HEK293 (cell line): ENCODE data around the gene THSD4.

Source experiments
- ATF2 ChIP-seq: fragments of 450-650 bp; formaldehyde crosslinking; IDR thresholded peaks from 2 replicates; pipeline ENCODE4 v1.5.1; 2016; ENCODE audit warnings: missing biosample characterization, missing genetic modification characterization, low read depth
- CTCF ChIP-seq: fragments of 450-650 bp; formaldehyde crosslinking; IDR thresholded peaks from 2 replicates; pipeline ENCODE4 v1.5.1; 2016; ENCODE audit warnings: missing biosample characterization, missing genetic modification characterization
- REST ChIP-seq: fragments of 450-650 bp; formaldehyde crosslinking; IDR thresholded peaks from 2 replicates; pipeline ENCODE4 v1.5.1; 2016; ENCODE audit warnings: missing biosample characterization, missing genetic modification characterization
- TCF7L2 ChIP-seq: IDR thresholded peaks from 2 replicates; pipeline ENCODE4 v1.6.1; 2011; ENCODE audit warnings: low read depth, mild to moderate bottlenecking, inconsistent platforms, low read length, moderate library complexity, borderline replicate concordance
- YY1 ChIP-seq: fragments of 450-650 bp; formaldehyde crosslinking; IDR thresholded peaks from 2 replicates; pipeline ENCODE4 v1.5.1; 2018; ENCODE audit warnings: missing biosample characterization, missing genetic modification characterization
- ZFP3 ChIP-seq: fragments of 450-650 bp; formaldehyde crosslinking; IDR thresholded peaks from 2 replicates; pipeline ENCODE4 v1.5.1; 2016; ENCODE audit warnings: low read depth, missing biosample characterization, missing genetic modification characterization
- ZFP37 ChIP-seq: fragments of 450-650 bp; formaldehyde crosslinking; IDR thresholded peaks from 2 replicates; pipeline ENCODE4 v1.5.1; 2016; ENCODE audit warnings: missing biosample characterization, missing genetic modification characterization
- ZNF580 ChIP-seq: fragments of 450-650 bp; formaldehyde crosslinking; IDR thresholded peaks from 2 replicates; pipeline ENCODE4 v1.5.1; 2016; ENCODE audit warnings: missing biosample characterization, missing genetic modification characterization
- ZNF596 ChIP-seq: fragments of 450-650 bp; IDR thresholded peaks from 2 replicates; pipeline ENCODE4 v1.5.0; 2018; ENCODE audit warnings: missing biosample characterization, mild to moderate bottlenecking, missing genetic modification characterization, moderate library complexity
- ZNF626 ChIP-seq: fragments of 450-650 bp; sonication (Bioruptor Pico); formaldehyde crosslinking; IDR thresholded peaks from 2 replicates; pipeline ENCODE4 v1.5.1; 2018; ENCODE audit warnings: missing biosample characterization, missing genetic modification characterization, inconsistent platforms
- ZNF660 ChIP-seq: fragments of 450-650 bp; IDR thresholded peaks from 2 replicates; pipeline ENCODE4 v1.5.1; 2018; ENCODE audit warnings: missing biosample characterization, mild to moderate bottlenecking, missing genetic modification characterization

- TF ChIP-seq YY1 (tag by site-specific recombination) (no peak), ZNF596 (tag by site-specific recombination) (no peak), CTCF (tag by site-specific recombination) (no peak), TCF7L2 (no peak), ZNF626 (no peak), ZFP3 (tag by site-specific recombination) (no peak), ZNF580 (tag by site-specific recombination) (no peak), REST (no peak), ATF2 (no peak), ZNF660 (tag by site-specific recombination) (no peak), ZFP37 (tag by site-specific recombination) (no peak)
Measured at GRCh38 chr15:71118345-71118744, 3.1 kb downstream of the THSD4 start.
